Neural cell (in vitro differentiated cells): ENCODE data around the gene DNAH8. TPM values are rescaled to one million over a fixed set of nuclear protein-coding genes. Genes with fewer than 3 reads are reported as not detected.

Experiments used
- H2AFZ ChIP-seq: fragments of 200-600, 300-800 bp; sonication (generic), shearing (Covaris generic); 2 replicates; pipeline ENCODE4 v1.6.0; 2014; ENCODE audit warnings: low read depth, mild to moderate bottlenecking, antibody characterized with exemption, low read length, moderate library complexity
- H3F3A ChIP-seq: fragments of 200-600 bp; shearing (Covaris generic); 2 replicates; pipeline ENCODE4 v1.6.1; 2016; ENCODE audit warnings: mild to moderate bottlenecking, moderate library complexity, mixed read lengths, antibody characterized with exemption, low read length; ENCODE audit not compliant: insufficient read depth, poor library complexity, severe bottlenecking
- H3K27ac ChIP-seq: fragments of 200-600, 300-800 bp; sonication (generic), shearing (Covaris generic); 2 replicates; pipeline ENCODE4 v1.5.1; 2014; ENCODE audit warnings: mild to moderate bottlenecking, low read length, moderate library complexity
- H3K27me3 ChIP-seq: fragments of 300-800, 200-600 bp; sonication (generic), shearing (Covaris generic); 2 replicates; pipeline ENCODE4 v1.6.0; 2014; ENCODE audit warnings: mild to moderate bottlenecking, low read depth, low read length, moderate library complexity; ENCODE audit not compliant: insufficient read depth
- H3K36me3 ChIP-seq: fragments of 300-800, 200-600 bp; sonication (generic), shearing (Covaris generic); 2 replicates; pipeline ENCODE4 v1.5.1; 2014; ENCODE audit warnings: mild to moderate bottlenecking, antibody characterized with exemption, low read length, moderate library complexity; ENCODE audit not compliant: insufficient read depth
- H3K4me2 ChIP-seq: fragments of 300-800, 200-600 bp; sonication (generic), shearing (Covaris generic); 2 replicates; pipeline ENCODE4 v1.6.0; 2014; ENCODE audit warnings: mild to moderate bottlenecking, low read length
- H3K4me3 ChIP-seq: fragments of 300-800, 200-600 bp; sonication (generic), shearing (Covaris generic); 2 replicates; pipeline ENCODE4 v1.5.1; 2014; ENCODE audit warnings: mild to moderate bottlenecking, low read length, moderate library complexity
- H3K79me2 ChIP-seq: fragments of 200-600 bp; shearing (Covaris generic); replicated peaks from 2 replicates; pipeline ENCODE4 v1.6.0; 2014; ENCODE audit warnings: mild to moderate bottlenecking, low read length, moderate library complexity; ENCODE audit not compliant: insufficient read depth
- H3K9ac ChIP-seq: fragments of 300-800, 200-600 bp; sonication (generic), shearing (Covaris generic); 2 replicates; pipeline ENCODE4 v1.6.1; 2016; ENCODE audit warnings: mild to moderate bottlenecking, low read length, mixed read lengths
- H3K9me2 ChIP-seq: fragments of 200-600 bp; shearing (Covaris generic); 2 replicates; pipeline ENCODE4 v1.6.1; 2016; ENCODE audit warnings: mild to moderate bottlenecking, low read length, mixed read lengths; ENCODE audit not compliant: insufficient read depth
- H3K9me3 ChIP-seq: fragments of 200-600, 300-800 bp; sonication (generic), shearing (Covaris generic); 2 replicates; pipeline ENCODE4 v1.6.1; 2016; ENCODE audit warnings: mild to moderate bottlenecking, mixed run types, low read length, moderate library complexity, mixed read lengths
- H4K20me1 ChIP-seq: fragments of 200-600 bp; shearing (Covaris generic); 2 replicates; pipeline ENCODE4 v1.6.1; 2016; ENCODE audit warnings: mild to moderate bottlenecking, mixed run types; ENCODE audit not compliant: insufficient read depth
- EP300 ChIP-seq: fragments of 450-650 bp; conservative IDR thresholded peaks from 2 replicates; pipeline ENCODE4 v1.6.1; 2014; ENCODE audit warnings: antibody characterized with exemption, mild to moderate bottlenecking, moderate library complexity; ENCODE audit not compliant: poor library complexity, severe bottlenecking
- EZH2 ChIP-seq: fragments of 200-600, 300-800 bp; shearing (Covaris generic), sonication (generic); IDR thresholded peaks from 2 replicates; pipeline ENCODE4 v1.6.1; 2014; ENCODE audit warnings: antibody characterized with exemption, low read length, borderline replicate concordance, mild to moderate bottlenecking; ENCODE audit not compliant: insufficient read depth, poor library complexity, severe bottlenecking
- MXI1 ChIP-seq: fragments of 450-650 bp; conservative IDR thresholded peaks from 2 replicates; pipeline ENCODE4 v1.6.1; 2014; ENCODE audit warnings: antibody characterized with exemption, mild to moderate bottlenecking; ENCODE audit not compliant: poor library complexity, severe bottlenecking
- POLR2AphosphoS5 ChIP-seq: IDR thresholded peaks from 2 replicates; pipeline ENCODE4 v1.6.1; 2012
- RAD21 ChIP-seq: fragments of 450-650 bp; conservative IDR thresholded peaks from 2 replicates; pipeline ENCODE4 v1.6.1; 2014; ENCODE audit warnings: antibody characterized with exemption, mild to moderate bottlenecking, moderate library complexity
- SMC3 ChIP-seq: fragments of 450-650 bp; conservative IDR thresholded peaks from 2 replicates; pipeline ENCODE4 v1.6.1; 2014; ENCODE audit warnings: antibody characterized with exemption, mild to moderate bottlenecking, moderate library complexity; ENCODE audit not compliant: poor library complexity
- TAF1 ChIP-seq: IDR thresholded peaks from 2 replicates; pipeline ENCODE4 v1.6.1; 2012; ENCODE audit warnings: low read depth
- polyA plus RNA-seq: library from polyadenylated mRNA; depleted of rRNA; stranded (reverse); fragments of >200 nt; gene quantifications from 2 replicates; pipeline ENCODE4 v1.2.3, GENCODE V29; 2014
- TF ChIP-seq, protein P1 (sequence below): fragments of 450-650 bp; IDR thresholded peaks from 2 replicates; pipeline ENCODE4 v1.5.1; 2014; ENCODE audit warnings: antibody characterized with exemption, mild to moderate bottlenecking, moderate library complexity; ENCODE audit not compliant: poor library complexity, severe bottlenecking
- TF ChIP-seq, protein P2 (sequence below): IDR thresholded peaks from 2 replicates; pipeline ENCODE4 v1.6.1; 2012; ENCODE audit warnings: borderline replicate concordance

The DNAH8 gene
- polyA plus RNA-seq, 1 donor from 2014 or later = 0.07 TPM

DNA sequence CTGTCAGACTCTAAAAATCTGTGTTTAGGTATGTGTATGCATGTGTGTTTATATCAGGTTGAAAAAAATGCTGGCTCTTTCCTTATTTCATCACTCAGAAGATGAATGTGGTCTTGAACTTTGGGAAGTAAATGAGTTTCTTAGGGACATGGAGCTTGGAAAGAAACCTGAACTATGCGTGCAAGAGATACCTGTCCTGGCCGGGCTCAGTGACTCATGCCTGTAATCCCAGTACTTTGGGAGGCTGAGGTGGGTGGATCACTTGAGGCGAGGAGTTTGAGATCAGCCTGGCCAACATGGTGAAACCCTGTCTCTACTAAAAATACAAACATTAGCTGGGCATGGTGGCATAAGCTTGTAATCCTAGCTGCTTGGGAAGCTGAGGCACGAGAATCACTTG is 329.1 kb downstream of the DNAH8 start:
- H3K9ac ChIP-seq = no peak overlapping the region
- H3K4me2 ChIP-seq = no peak overlapping the region
- H3K36me3 ChIP-seq = no peaks in the 10 kb centered on the region
- no peaks in the 10 kb centered on the region for H3K9me3 ChIP-seq
- no peaks in the 10 kb centered on the region for H3K9me2 ChIP-seq
- H3F3A ChIP-seq = no peaks in the 10 kb centered on the region
- TF ChIP-seq EP300 (no peak), TAF1 (no peak), SMC3 (no peak), EZH2 (no peak), MXI1 (no peak), RAD21 (no peak), POLR2AphosphoS5 (no peak)
- TF ChIP-seq, protein P1, sequence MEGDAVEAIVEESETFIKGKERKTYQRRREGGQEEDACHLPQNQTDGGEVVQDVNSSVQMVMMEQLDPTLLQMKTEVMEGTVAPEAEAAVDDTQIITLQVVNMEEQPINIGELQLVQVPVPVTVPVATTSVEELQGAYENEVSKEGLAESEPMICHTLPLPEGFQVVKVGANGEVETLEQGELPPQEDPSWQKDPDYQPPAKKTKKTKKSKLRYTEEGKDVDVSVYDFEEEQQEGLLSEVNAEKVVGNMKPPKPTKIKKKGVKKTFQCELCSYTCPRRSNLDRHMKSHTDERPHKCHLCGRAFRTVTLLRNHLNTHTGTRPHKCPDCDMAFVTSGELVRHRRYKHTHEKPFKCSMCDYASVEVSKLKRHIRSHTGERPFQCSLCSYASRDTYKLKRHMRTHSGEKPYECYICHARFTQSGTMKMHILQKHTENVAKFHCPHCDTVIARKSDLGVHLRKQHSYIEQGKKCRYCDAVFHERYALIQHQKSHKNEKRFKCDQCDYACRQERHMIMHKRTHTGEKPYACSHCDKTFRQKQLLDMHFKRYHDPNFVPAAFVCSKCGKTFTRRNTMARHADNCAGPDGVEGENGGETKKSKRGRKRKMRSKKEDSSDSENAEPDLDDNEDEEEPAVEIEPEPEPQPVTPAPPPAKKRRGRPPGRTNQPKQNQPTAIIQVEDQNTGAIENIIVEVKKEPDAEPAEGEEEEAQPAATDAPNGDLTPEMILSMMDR = no peak
- TF ChIP-seq, protein P2, sequence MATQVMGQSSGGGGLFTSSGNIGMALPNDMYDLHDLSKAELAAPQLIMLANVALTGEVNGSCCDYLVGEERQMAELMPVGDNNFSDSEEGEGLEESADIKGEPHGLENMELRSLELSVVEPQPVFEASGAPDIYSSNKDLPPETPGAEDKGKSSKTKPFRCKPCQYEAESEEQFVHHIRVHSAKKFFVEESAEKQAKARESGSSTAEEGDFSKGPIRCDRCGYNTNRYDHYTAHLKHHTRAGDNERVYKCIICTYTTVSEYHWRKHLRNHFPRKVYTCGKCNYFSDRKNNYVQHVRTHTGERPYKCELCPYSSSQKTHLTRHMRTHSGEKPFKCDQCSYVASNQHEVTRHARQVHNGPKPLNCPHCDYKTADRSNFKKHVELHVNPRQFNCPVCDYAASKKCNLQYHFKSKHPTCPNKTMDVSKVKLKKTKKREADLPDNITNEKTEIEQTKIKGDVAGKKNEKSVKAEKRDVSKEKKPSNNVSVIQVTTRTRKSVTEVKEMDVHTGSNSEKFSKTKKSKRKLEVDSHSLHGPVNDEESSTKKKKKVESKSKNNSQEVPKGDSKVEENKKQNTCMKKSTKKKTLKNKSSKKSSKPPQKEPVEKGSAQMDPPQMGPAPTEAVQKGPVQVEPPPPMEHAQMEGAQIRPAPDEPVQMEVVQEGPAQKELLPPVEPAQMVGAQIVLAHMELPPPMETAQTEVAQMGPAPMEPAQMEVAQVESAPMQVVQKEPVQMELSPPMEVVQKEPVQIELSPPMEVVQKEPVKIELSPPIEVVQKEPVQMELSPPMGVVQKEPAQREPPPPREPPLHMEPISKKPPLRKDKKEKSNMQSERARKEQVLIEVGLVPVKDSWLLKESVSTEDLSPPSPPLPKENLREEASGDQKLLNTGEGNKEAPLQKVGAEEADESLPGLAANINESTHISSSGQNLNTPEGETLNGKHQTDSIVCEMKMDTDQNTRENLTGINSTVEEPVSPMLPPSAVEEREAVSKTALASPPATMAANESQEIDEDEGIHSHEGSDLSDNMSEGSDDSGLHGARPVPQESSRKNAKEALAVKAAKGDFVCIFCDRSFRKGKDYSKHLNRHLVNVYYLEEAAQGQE = no peak
- H3K4me3 ChIP-seq = no peak overlapping the region
- H3K79me2 ChIP-seq = no peaks in the 10 kb centered on the region
- no peak overlapping the region for H3K27ac ChIP-seq
- no peaks in the 10 kb centered on the region for H4K20me1 ChIP-seq
- peaks cover 26% of the 10 kb centered on the region for H3K27me3 ChIP-seq
- no peak overlapping the region for H2AFZ ChIP-seq

DNA sequence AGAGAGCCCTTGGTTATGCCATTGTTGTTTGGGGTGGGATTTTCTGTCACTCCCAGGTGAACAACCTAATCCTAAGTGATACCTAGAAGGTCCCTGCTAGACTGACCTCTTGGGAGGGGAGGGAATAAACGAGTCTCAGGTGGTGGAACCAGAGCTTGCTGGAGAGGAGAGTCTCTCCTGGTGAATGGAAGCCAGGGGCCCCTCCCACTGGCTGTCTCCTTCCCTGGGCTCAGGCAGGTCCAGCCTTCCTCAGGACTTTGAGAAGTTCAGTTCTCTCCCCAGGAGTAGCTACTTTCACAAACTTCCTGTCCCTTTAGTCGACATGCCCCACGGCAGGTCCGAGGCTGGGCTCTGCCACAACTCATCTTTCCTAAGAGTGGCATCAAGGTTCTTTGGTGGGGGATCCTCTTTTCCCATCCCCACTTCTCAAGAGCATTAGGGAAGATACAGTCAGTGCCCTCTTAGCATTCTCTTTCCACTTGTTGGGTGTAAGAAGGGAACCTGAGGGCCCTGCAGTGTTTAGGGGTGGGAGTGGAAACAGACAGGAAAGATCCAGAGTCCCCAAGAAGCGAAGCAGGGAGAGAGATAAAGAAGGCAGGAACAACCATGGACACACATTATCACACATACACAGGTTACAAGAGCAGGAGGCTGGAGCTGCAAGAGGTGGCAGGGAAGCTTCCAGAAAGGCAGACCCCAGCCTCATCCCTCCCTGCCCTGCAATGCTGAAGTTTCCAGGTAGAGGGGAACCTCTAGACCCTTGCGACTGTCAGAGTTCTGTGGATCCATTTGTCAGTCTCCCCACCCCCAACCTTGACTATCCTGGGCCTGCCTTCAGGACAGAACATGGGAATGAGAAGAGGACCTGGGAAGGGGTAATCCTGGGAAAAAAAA is 332.6 kb downstream of the DNAH8 start:
- no peaks in the 10 kb centered on the region for H3F3A ChIP-seq
- H4K20me1 ChIP-seq = no peaks in the 10 kb centered on the region
- peaks cover 47% of the 10 kb centered on the region for H3K27me3 ChIP-seq
- no peak overlapping the region for H3K4me2 ChIP-seq
- H3K79me2 ChIP-seq = no peaks in the 10 kb centered on the region
- H3K9me2 ChIP-seq = no peaks in the 10 kb centered on the region
- peak overlapping the region; percentile 59 for H3K4me3 ChIP-seq
- H2AFZ ChIP-seq = no peak overlapping the region
- H3K36me3 ChIP-seq = no peaks in the 10 kb centered on the region
- H3K9ac ChIP-seq = no peak overlapping the region
- no peak overlapping the region for H3K27ac ChIP-seq
- H3K9me3 ChIP-seq = no peaks in the 10 kb centered on the region
- TF ChIP-seq, protein P1 = no peak
- TF ChIP-seq SMC3 (no peak), EP300 (no peak), RAD21 (no peak), POLR2AphosphoS5 (no peak), EZH2 (no peak), MXI1 (no peak), TAF1 (no peak)
- TF ChIP-seq, protein P2 = no peak
